Muscle of back (tissue), 13 donors: ENCODE results near the gene SORCS2. TPM values are rescaled to one million over a fixed set of nuclear protein-coding genes. Genes with fewer than 3 reads are reported as not detected.

Experiments
- DNase-seq, 3 donors: peaks; one replicate each; pipeline versions ENCODE4 v3.0.0 to v3.0.0-alpha.2; 2013
- long read RNA-seq, 9 donors: transcript quantifications; one replicate each; lab custom pipeline, GENCODE V29; 2026
- polyA plus RNA-seq, 10 donors: library from polyadenylated mRNA; unstranded; fragments of 120-200 nt; gene quantifications; one replicate each; pipeline ENCODE4 v1.2.1, GENCODE V29; 2013; ENCODE audit not compliant: insufficient read length in 10 of 10

SORCS2 gene
- polyA plus RNA-seq: 10 to 100 TPM in 7 of 10 donors, 1 to 10 TPM in 3; 6.5 to 21.0 (median 10.8) TPM
- long read RNA-seq, donor 1: 0 reads
- long read RNA-seq, donor 2: 0 reads
- long read RNA-seq, donor 3: 0 reads
- long read RNA-seq, donor 4, partial matches to known transcripts: 0 of 1 reads
- long read RNA-seq, donor 4, other reads (novel, unspliced or antisense): 0 of 1 reads
- long read RNA-seq, donor 5, partial matches to known transcripts: 6 of 7 reads
- long read RNA-seq, donor 5, other reads (novel, unspliced or antisense): 0 of 7 reads
- long read RNA-seq, donor 6: 0 reads
- long read RNA-seq, donor 7, partial matches to known transcripts: 0 of 1 reads
- long read RNA-seq, donor 7, other reads (novel, unspliced or antisense): 0 of 1 reads
- long read RNA-seq, donor 8, partial matches to known transcripts: 0 of 1 reads
- long read RNA-seq, donor 8, other reads (novel, unspliced or antisense): 0 of 1 reads
- long read RNA-seq, donor 9: 0 reads

- peak; percentile 68 to 90 (median 83) for DNase-seq
Measured at GRCh38 chr4:7192252-7193029, at the start of gene SORCS2. Gene SORCS2 (plus strand): TSS chr4:7192538.

GRCh38 chr4:7144374-7145290 is 47.7 kb upstream of the SORCS2 start:
- no peak for DNase-seq

GRCh38 chr4:7145291-7145934 is 46.9 kb upstream of the SORCS2 start:
- DNase-seq: no peak

GRCh38 chr4:7146059-7146785 is 46.1 kb upstream of the SORCS2 start:
- no peak for DNase-seq

GRCh38 chr4:7146786-7147115 is 45.6 kb upstream of the SORCS2 start:
- no peak for DNase-seq

GRCh38 chr4:7147261-7147660 is 45.1 kb upstream of the SORCS2 start:
- no peak for DNase-seq

- no peak for DNase-seq
Measured at GRCh38 chr4:7147661-7148310, 44.6 kb upstream of the SORCS2 start.

GRCh38 chr4:7148337-7148736 is 44.0 kb upstream of the SORCS2 start:
- DNase-seq: no peak

- peak in 1 of 3 donors; percentile 59 for DNase-seq
Measured at GRCh38 chr4:7150036-7150635, 42.2 kb upstream of the SORCS2 start.

- no peak for DNase-seq
Measured at GRCh38 chr4:7151668-7152227, 40.6 kb upstream of the SORCS2 start.

- DNase-seq: no peak
Measured at GRCh38 chr4:7153711-7154110, 38.6 kb upstream of the SORCS2 start.

- no peak for DNase-seq
Measured at GRCh38 chr4:7154351-7154981, 37.9 kb upstream of the SORCS2 start.

GRCh38 chr4:7155590-7156071 is 36.7 kb upstream of the SORCS2 start:
- DNase-seq: peak; percentile 48 to 90 (median 71)

GRCh38 chr4:7156328-7156727 is 36.0 kb upstream of the SORCS2 start:
- DNase-seq: peak in 1 of 3 donors; percentile 75

GRCh38 chr4:7156761-7157488 is 35.4 kb upstream of the SORCS2 start:
- DNase-seq: peak in 2 of 3 donors; percentile 82 to 93

GRCh38 chr4:7157666-7158065 is 34.7 kb upstream of the SORCS2 start:
- no peak for DNase-seq

- no peak for DNase-seq
Measured at GRCh38 chr4:7158081-7158750, 34.1 kb upstream of the SORCS2 start.
